Lower leg skin (tissue), 4 donors: ENCODE data around the gene RAPGEF4. TPM values are rescaled to one million over a fixed set of nuclear protein-coding genes. Genes with fewer than 3 reads are reported as not detected.

Experiments used
- DNase-seq, 2 donors: peaks; one replicate each; pipeline ENCODE4 v3.0.0-alpha.2; 2019; ENCODE audit warnings: low spot score in 2 of 2
- H3K4me3 ChIP-seq: fragments of 200-600 bp; sonication (generic); 2 replicates; pipeline ENCODE4 v1.5.1; 2017; ENCODE audit warnings: mild to moderate bottlenecking, low read depth; ENCODE audit not compliant: poor library complexity, severe bottlenecking
- CTCF ChIP-seq, 3 donors: fragments of 450-650 bp; IDR thresholded peaks; one replicate each; pipeline ENCODE4 v1.5.1; 2016; ENCODE audit warnings: antibody characterized with exemption in 3 of 3, mild to moderate bottlenecking in 3 of 3, moderate library complexity in 2 of 3
- POLR2A ChIP-seq, 2 donors: fragments of 450-650 bp; IDR thresholded peaks; one replicate each; pipeline ENCODE4 v1.6.1; 2016 to 2017; ENCODE audit warnings: antibody characterized with exemption in 2 of 2, mild to moderate bottlenecking in 1 of 2, moderate library complexity in 1 of 2
- WGBS, 2 donors: methylation state at CpG; one replicate each; pipeline ENCODE4 v1.1.5; 2018; 5-methylcytosine and 5-hydroxymethylcytosine counted together
- intact Hi-C: fragments of 100-400 bp; cut with DNase I; formaldehyde crosslinking; loops from one replicate; pipeline ENCODE4 v1.15.0; 2023; ENCODE audit warnings: low total_unique reads
- total RNA-seq, 4 donors: library from RNA; depleted of rRNA; stranded (reverse); fragments of >200 nt; gene quantifications; one replicate each; pipeline ENCODE4 v1.1.0, GENCODE V29; 2016

RAPGEF4 gene
- total RNA-seq, 4 donors from 2014 or later, result 15.5 to 25.8 (median 25.0) TPM

GRCh38 chr2:172860336-172860707 lies 124.7 kb downstream of the RAPGEF4 start:
- intact Hi-C loops, result no loop called here
- DNase-seq, result no peak
- 28 to 37% methylated on average over 2 of the region's 2 CpGs for WGBS, 2 donors
- H3K4me3 ChIP-seq, result no peak overlapping the region
- TF ChIP-seq POLR2A (IDR thresholded peaks at IDR 0.05) (no peak), CTCF (IDR thresholded peaks at IDR 0.05) (no peak)

GRCh38 chr2:172861098-172861497 lies 125.5 kb downstream of the RAPGEF4 start:
- no peak overlapping the region for H3K4me3 ChIP-seq
- DNase-seq, result no peak
- intact Hi-C loops, result no loop called here
- WGBS, 2 donors, result 49 to 65% methylated on average over 5 of the region's 5 CpGs
- no peak for TF ChIP-seq POLR2A (IDR thresholded peaks at IDR 0.05)
- TF ChIP-seq CTCF (IDR thresholded peaks at IDR 0.05), result no peak

- H3K4me3 ChIP-seq, result no peak overlapping the region
- no peak for TF ChIP-seq POLR2A (IDR thresholded peaks at IDR 0.05)
- no peak for TF ChIP-seq CTCF (IDR thresholded peaks at IDR 0.05)
- DNase-seq, result no peak
- WGBS, 2 donors, result 73 to 80% methylated on average over 7 of the region's 7 CpGs
- intact Hi-C loops, result no loop called here
These were observed 126.2 kb downstream of the RAPGEF4 start for GRCh38 chr2:172861656-172862476.

GRCh38 chr2:172863341-172863740 lies 127.7 kb downstream of the RAPGEF4 start:
- H3K4me3 ChIP-seq, result no peak overlapping the region
- no peak for DNase-seq
- WGBS, 2 donors, result 53 to 55% methylated on average over 2 of the region's 2 CpGs
- intact Hi-C loops, result no loop called here
- TF ChIP-seq CTCF (IDR thresholded peaks at IDR 0.05) (no peak), POLR2A (IDR thresholded peaks at IDR 0.05) (no peak)

GRCh38 chr2:172864182-172864581 lies 128.5 kb downstream of the RAPGEF4 start:
- 72 to 80% methylated on average over 5 of the region's 5 CpGs for WGBS, 2 donors
- TF ChIP-seq POLR2A (IDR thresholded peaks at IDR 0.05) (no peak), CTCF (IDR thresholded peaks at IDR 0.05) (no peak)
- H3K4me3 ChIP-seq, result no peak overlapping the region
- intact Hi-C loops, result no loop called here
- no peak for DNase-seq

- no peak overlapping the region for H3K4me3 ChIP-seq
- WGBS, 2 donors, result 70 to 73% methylated on average over 3 of the region's 3 CpGs
- DNase-seq, result no peak
- intact Hi-C loops, result no loop called here
- TF ChIP-seq POLR2A (IDR thresholded peaks at IDR 0.05), result no peak
- no peak for TF ChIP-seq CTCF (IDR thresholded peaks at IDR 0.05)
These were observed 129.8 kb downstream of the RAPGEF4 start for GRCh38 chr2:172865422-172865821.
